NCI-H1436 (cell line): ENCODE data around the gene TM4SF18.
"Not testable (repeated sequence)": the region's sequence is repeated elsewhere in the genome, so short reads cannot be mapped to it uniquely, and the experiment has no call there.

Experiments used
- DNase-seq: peaks from one replicate; lab custom pipeline; 2025; lab: John Stamatoyannopoulos, UW

The TM4SF18 gene

GRCh38 chr3:149333176-149333859 lies at the start of gene TM4SF18:
TM4SF18 (minus strand) TSS chr3:149333636; CDS start chr3:149333382, 254 bp downstream.
- no peak for DNase-seq

- no peak for DNase-seq
These were observed 49.1 kb upstream of the TM4SF18 start for GRCh38 chr3:149382518-149382917.

GRCh38 chr3:149382101-149382467 lies 48.6 kb upstream of the TM4SF18 start:
- DNase-seq: no peak

- no peak for DNase-seq
These were observed 48.0 kb upstream of the TM4SF18 start for GRCh38 chr3:149381173-149382100.

- DNase-seq: not testable (repeated sequence)
These were observed 46.8 kb upstream of the TM4SF18 start for GRCh38 chr3:149380220-149380619.

DNA sequence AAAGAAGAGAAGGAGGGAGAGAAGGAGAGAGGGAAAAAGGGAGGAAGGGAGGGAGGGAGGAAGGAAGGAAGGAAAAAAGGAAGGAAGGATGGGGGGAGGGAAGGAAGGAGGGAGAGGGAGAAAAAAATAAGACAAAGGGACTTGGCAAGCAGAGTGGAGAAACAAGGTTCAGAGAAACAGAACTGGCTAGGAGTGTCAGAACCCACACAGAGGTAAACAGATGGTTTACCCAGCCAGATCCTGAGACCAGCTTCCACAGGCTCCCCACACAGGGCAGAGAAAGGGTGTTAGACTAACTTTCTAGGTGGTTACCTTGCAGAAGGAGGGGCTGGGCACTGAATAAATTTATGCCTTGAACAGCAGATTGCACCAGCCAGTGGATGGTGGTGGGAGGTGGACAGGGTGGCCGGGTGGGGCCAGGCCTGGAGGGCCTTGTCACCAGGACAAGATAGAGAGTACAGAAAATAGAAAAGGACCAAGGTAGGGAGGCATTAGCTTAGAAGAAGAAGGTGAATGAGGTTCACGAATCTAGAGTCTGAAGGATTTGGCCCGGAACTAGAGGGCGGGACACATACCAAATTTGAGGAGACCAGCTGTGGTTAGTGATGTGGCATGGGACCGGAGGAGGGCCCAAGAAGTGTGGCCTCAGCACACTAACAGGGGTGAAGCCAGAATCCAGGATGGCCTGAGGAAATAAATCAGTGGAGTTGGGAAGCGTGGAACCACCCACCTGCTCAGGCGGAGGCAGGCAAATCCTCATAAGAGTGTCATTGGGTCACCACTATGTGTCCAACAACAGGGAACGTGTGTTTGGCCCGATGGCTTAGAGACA lies 45.3 kb upstream of the TM4SF18 start:
- no peak for DNase-seq

DNA sequence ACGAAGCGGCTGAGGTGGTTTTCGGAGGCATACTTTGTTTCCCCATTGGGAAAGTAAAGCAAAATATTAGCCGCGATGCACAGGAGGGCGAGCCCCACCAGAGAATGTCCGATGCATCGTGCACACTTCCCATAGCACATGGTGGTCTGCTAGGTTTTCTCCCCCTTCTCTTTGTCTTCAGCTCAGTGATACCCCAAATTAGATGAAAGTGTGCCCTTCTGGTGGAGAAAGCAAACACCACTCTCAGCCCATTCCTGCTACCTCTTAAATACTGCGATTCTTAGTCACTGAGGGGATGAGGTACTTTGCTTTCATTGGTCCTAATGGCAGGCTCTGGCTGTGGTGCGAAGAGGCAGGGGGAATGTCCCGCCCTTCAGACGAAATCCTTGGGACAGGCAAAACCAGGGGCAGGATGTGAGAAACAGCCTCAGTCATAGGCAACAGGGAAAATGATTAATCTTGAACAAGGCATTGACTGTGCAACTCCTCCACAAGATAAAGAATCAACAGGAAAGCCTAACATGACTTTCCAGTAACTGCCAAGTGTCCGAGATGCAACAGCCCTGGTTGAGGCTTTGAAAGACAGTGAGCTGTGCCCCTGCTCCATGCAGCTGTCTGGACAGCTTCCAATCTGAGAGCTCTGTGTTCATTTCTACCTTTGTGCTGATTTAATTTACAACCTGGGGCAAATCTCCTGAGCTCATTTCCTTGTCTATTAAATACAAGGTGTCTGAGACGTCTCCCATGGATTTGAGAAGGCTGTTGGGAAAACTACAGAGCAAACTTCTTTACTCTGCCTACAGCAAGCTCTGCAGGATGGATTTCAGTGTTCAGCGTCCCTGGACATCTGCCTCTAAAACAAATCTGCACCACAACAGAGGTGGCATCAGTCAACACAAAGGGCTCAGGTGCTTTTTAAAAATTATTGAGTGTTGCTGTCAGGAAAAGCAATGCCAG lies 44.2 kb upstream of the TM4SF18 start, which contains the start of gene TM4SF1:
Gene TM4SF1 (minus strand): TSS at position 242 of the 957 bp plus-strand sequence. CDS start 102 bp downstream, at position 140.
- DNase-seq: no peak

- no peak for DNase-seq
These were observed 43.4 kb upstream of the TM4SF18 start for GRCh38 chr3:149376718-149377407.

DNA sequence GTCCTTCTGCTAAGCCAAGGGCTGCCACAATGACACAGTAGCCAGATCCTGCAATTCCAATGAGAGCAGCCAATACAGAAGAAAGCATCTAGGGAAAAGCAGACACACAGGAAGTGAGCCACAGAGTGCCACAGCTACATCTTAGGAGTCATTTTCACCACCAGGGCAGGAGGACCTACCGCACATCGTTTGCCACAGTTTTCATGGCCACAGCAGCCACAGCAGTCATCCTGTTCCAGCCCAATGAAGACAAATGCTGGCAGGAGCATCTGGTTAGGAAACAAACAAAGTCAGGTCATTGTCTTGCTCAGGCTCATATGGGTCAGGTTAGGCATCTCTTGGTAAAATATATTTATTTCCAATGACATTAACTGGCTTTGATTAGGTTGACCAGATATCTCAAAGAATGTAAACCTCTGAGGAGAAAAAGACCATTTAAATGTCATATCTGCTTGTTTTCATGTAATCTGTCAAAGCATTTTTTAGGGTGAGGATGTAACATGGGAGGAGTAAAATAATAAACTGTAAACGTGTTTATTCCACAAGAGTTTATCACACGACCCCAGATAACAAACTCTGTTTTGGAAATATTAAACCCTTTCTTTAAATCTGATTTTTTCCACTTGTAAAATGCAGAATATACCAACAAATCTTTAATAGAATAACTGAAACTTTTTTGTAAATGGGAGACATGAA lies 42.2 kb upstream of the TM4SF18 start:
- no peak for DNase-seq

- DNase-seq: no peak
These were observed 41.5 kb upstream of the TM4SF18 start for GRCh38 chr3:149374793-149375500.

DNA sequence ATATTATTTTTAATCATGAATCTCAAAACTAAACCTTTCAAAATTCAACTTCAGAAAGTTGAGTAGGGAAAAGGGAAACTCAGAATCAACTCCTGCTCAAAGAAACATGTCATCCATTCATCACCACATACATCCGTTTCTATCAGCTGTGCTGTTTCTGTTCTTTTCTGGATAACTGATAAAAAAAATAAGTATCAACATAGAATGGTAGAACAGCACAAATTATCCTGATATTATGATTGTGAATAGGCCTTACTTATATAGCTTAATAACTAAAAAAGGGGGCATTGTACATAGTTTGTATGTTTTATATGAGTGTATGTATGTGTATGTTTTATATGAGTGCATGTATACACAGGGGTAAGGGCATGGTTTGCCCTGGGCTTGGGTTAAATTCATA lies 41.0 kb upstream of the TM4SF18 start:
- no peak for DNase-seq

DNA sequence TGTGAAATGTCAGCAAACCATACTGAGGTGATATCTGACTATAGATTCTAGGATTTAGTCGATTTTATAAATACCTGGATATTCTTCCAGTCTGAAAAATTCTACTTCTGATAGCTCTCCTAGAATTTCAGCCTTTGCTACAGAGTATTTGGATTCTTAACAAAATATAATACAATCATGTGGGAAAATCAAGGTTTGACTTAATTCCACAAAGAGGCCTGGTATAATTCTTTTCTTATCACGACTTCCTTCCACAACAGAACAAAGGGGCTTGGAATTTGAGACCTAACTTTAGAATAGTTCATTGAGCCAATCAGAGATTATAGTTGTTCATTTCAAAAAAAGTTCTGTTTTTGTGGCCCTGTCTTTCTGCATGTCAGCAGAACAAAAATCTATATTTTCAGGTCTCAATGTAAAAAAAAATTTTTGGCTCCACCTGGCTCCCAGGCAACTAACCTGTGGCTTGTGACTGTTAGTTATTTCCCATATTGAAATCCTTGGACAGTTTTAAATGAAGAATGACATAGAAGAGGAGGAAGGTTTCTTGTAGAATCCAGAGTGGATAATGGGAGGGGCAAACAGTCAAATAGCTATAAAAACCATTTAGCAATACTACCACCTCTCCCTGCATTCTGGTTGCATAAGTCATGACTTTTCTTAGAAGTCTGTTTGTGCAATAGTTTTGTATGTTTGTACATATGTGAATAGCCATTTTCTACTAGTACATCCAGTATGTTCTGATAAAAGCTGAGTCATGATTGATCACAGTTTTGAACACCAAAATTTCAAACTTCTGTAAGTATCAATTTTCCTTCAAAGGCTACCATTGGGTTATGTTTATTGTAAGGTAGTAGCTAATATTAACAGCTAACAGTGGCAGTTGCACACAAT lies 40.0 kb upstream of the TM4SF18 start:
- DNase-seq: no peak

DNA sequence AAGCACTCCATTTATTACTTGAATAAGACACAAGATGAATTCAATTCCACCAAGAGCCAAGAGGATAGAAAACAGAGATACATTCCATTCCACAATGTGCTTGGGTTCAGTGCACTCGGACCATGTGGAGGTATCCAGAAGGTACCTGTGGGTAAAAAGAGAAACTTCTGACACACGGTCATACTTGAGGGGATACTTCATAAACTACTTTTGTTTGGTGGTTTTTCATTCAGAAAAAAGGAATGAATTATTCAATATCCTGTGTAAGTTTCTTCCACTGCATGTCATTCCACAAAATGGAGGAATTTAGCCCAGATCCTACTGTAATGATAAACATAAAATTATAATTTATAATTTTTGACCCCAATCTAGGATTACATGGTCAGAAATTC lies 38.3 kb upstream of the TM4SF18 start:
- no peak for DNase-seq

DNA sequence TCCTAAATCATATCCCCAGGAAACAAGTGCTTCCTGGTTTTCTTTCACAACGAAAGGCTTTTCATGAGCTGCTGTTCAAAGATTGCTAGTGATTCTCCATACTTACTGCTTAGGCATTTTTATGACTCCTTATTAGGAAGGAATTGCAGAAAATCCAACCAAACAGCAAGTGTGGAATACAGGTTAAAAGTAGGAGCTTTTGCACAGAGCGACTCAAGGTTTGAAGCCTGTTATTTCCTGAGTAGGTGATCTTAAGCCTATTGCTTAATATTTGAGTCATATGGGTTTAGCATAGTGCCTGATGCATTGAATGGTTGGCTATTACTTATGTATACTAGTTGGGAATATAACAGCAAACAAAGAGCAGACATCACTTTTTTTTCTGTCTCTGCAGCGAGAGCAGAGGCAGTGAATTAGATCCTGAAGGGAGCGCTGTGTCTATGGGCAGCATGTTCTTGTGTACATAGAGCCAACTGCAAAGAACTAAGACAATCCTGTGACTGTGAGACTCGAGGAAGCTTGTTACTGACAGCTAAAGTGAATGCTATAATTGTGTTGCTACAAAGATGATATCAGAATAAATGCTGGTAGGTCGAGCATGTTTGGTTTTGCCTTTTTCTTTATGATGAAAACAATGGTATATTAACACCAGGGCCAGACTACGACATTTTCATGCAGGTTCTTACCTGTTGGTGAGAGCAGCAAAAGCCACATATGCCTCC lies 37.7 kb upstream of the TM4SF18 start:
- DNase-seq: no peak

- no peak for DNase-seq
These were observed 36.8 kb upstream of the TM4SF18 start for GRCh38 chr3:149369991-149370866.
